ENCODE data around the gene VARS2. TPM values are rescaled to one million over a fixed set of nuclear protein-coding genes. Genes with fewer than 3 reads are reported as not detected.

VARS2 gene
- total and polyA plus RNA-seq, 9 of the 15 experiments (the other 6 are each of a cell fraction or from before 2014, with no cell fraction given): 1.6 to 53.6 (median 29.9) TPM

- no peak overlapping the region for H3K4me2 ChIP-seq (ENCODE audit: insufficient read depth, low read length)
- intact Hi-C loops (cut with micrococcal nuclease): no loop called here
- peaks cover 4% of the 10 kb centered on the region; the same call in 1 of the 2 replicates for H3K9me3 ChIP-seq (replicated peaks; ENCODE audit: control insufficient read depth, insufficient read depth, low read depth, low read length)
- ChIA-PET CTCF (ENCODE audit: low intra/inter-chr PET ratio) (no interaction called here), POLR2A (interaction anchor here (1.0 to 1.5 kb wide), 2 partner anchors 10 to 12 kb away, joined by 3 to 6 read pairs; no protein-coding TSS in a partner anchor)
- no peak overlapping the region for H3K4me3 ChIP-seq
- H3K79me2 ChIP-seq (ENCODE audit: control insufficient read depth, insufficient read depth, low read length): no peaks in the 10 kb centered on the region
- H3K9me1 ChIP-seq (ENCODE audit: control insufficient read depth, insufficient read depth, low read length): no peaks in the 10 kb centered on the region
- DNase-seq (ENCODE audit: extremely low read depth in 1 of 4, low spot score in 3 of 4) (no peak), FAIRE-seq (no peak), ATAC-seq (no peak)
- H4K20me1 ChIP-seq (replicated peaks; ENCODE audit: control insufficient read depth, insufficient read depth, low read length): no peaks in the 10 kb centered on the region
- no peak overlapping the region for H2AFZ ChIP-seq (ENCODE audit: low read depth, low read length)
- no peak overlapping the region for H3K9ac ChIP-seq (ENCODE audit: insufficient read depth in 1 of 2, low read depth in 2 of 2, low read length in 2 of 2)
- H3K4me1 ChIP-seq (replicated peaks in 1 of 2; ENCODE audit: control insufficient read depth in 2 of 2, insufficient read depth in 2 of 2, low read length in 2 of 2): no peaks in the 10 kb centered on the region; a peak in 2 of 5 replicates
- in situ Hi-C loops (cut with MboI): no loop called here
- no peak overlapping the region for H3K27ac ChIP-seq (ENCODE audit: extremely low read depth, low read depth, low read length)
- peaks cover 0 to 13% of the 10 kb centered on the region in 2 experiments; a peak in 2 of 5 replicates for H3K27me3 ChIP-seq (ENCODE audit: control insufficient read depth in 2 of 2, insufficient read depth in 2 of 2, low read length in 2 of 2)
- TF ChIP-seq STAT5B (CRISPR knock-in tag; IDR thresholded peaks at IDR 0.05): no peak
- no peak for TF ChIP-seq HNRNPLL (IDR thresholded peaks at IDR 0.05; ENCODE audit: low read depth, low read length, poor library complexity, severe bottlenecking)
- TF ChIP-seq SRSF1 (IDR thresholded peaks at IDR 0.05; ENCODE audit: low read depth, low read length): no peak
- TF ChIP-seq TFE3 (CRISPR knock-in tag; IDR thresholded peaks at IDR 0.05): no peak
- no peak for TF ChIP-seq ZNF175 (CRISPR knock-in tag; IDR thresholded peaks at IDR 0.05; ENCODE audit: low read depth)
- no peak for TF ChIP-seq MAFF (IDR thresholded peaks at IDR 0.05; ENCODE audit: low read length)
- no peak for TF ChIP-seq ZNF699 (CRISPR knock-in tag; IDR thresholded peaks at IDR 0.05; ENCODE audit: insufficient replicate concordance)
- no peak for TF ChIP-seq MECOM (CRISPR knock-in tag; IDR thresholded peaks at IDR 0.05)
- no peak for TF ChIP-seq RAD21 (CRISPR knock-in tag; conservative IDR thresholded peaks at IDR 0.05 in 1 of 2, IDR thresholded peaks at IDR 0.05 in 1 of 2)
- TF ChIP-seq IFI16 (CRISPR knock-in tag; IDR thresholded peaks at IDR 0.05): no peak
- TF ChIP-seq ZNF41 (CRISPR knock-in tag; conservative IDR thresholded peaks at IDR 0.05): no peak
- no peak for TF ChIP-seq MTA3 (IDR thresholded peaks at IDR 0.05; ENCODE audit: borderline replicate concordance)
- no peak for TF ChIP-seq ZFPM2 (CRISPR knock-in tag; IDR thresholded peaks at IDR 0.05)
- no peak for TF ChIP-seq PTTG1 (tag; IDR thresholded peaks at IDR 0.05; ENCODE audit: low read depth)
- no peak for TF ChIP-seq MXI1 (IDR thresholded peaks at IDR 0.05; ENCODE audit: low read depth, low read length)
- no peak for TF ChIP-seq ZNF639 (CRISPR knock-in tag; conservative IDR thresholded peaks at IDR 0.05 in 1 of 2, IDR thresholded peaks at IDR 0.05 in 1 of 2)
- no peak for TF ChIP-seq HMG20A (CRISPR knock-in tag; conservative IDR thresholded peaks at IDR 0.05)
- no peak for TF ChIP-seq EP400 (IDR thresholded peaks at IDR 0.05)
- 7% methylated on average over 8 of the region's 8 CpGs for WGBS (ENCODE audit: insufficient coverage, low coverage, missing lambda C conversion rate)
- no TSS peak for BruUV-seq (replicated peaks)
- H3K36me3 ChIP-seq (ENCODE audit: control insufficient read depth, insufficient read depth, low read length): peaks cover 5% of the 10 kb centered on the region; the same call in 2 of the 3 replicates
Measured at GRCh38 chr6:30931272-30931671, 17.2 kb downstream of the VARS2 start.

Measured in K562 (cell line).